Measurements from ENCODE around the gene HS6ST1.

HS6ST1 gene

DNA sequence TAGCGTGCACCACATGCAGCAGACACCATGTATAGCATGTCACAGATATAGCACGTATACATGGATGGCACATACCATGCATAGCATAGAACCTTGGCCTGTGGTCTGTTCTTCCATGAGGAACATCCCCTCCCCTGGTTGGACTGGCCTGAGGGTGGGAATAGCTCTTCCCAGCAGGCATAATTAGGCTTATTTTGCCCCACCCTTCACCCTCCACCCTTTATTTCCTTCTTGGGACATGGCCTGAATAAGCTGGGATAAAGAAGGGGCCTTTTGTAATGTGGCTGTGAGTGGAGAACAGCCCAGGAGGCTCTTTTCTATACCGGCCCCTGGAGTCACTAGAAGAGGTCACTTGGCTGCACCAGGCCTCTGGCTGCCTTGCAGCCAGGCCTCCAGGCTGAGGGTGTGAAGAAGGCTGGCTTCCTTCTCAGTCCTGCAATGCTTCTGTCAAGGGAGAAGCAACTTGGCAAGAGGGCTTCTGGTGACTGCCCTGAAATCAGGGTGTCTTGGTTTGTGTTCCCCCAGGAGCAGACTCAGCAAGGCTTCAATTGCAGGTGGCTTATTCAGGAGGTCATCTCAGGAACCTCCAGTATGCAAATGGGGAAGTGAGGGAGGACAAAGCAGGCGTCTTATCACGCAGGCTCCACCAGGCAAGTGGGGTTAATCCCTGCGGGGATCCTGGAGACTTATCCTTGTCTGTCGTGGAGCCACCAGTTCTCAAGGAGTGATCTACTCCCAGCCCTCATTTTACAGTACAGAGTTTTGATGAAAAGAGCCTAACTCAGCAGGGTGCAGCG, 68.2 kb downstream of the HS6ST1 start:
- DNase-seq (ENCODE audit: extremely low read depth in 1 of 2, low read depth in 1 of 2) = no peak

- no peak for DNase-seq (ENCODE audit: extremely low read depth in 1 of 2, low read depth in 1 of 2)
Measured at GRCh38 chr2:128249555-128249954, 69.1 kb downstream of the HS6ST1 start.

DNA sequence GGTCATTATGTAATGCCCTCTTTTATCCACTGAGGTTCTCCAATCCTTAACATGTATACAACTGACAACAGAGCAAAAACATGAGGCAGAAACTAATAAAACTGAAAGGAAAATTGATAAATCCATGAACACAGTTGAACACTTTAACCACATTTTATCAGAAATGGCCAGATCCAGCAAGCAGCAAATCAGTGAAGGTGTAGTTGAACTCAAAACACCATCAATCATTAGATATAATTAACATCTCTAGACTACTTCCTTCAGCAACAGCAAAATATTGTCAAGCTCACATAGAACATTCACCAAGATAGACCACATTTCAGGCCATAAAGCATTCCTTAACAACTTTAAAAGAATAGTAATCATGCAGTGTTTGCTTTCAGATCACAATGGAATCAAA, 72.9 kb downstream of the HS6ST1 start:
- DNase-seq (ENCODE audit: extremely low read depth in 1 of 2, low read depth in 1 of 2) = no peak

DNA sequence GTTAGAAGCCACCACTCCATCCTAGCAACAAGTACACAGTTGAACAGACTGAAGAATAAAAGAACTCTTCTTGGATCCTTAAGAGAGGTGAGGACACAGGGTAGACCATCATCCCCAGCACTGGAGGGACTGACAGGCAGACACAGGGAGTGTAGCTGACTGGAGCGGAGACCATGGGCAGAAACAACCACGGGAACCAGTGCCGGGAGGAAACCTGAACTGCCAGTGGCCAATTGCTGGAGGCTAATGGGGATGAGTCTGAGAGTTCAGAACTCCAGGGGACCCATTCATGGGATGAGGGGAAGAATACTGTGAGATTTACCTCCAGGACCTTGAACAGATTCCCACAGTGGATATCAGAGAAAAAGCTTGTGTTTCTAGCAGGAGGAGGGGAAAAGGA, 76.8 kb downstream of the HS6ST1 start:
- no peak for DNase-seq (ENCODE audit: extremely low read depth in 1 of 2, low read depth in 1 of 2)

GRCh38 chr2:128237911-128238697, 80.6 kb downstream of the HS6ST1 start:
- no peak for DNase-seq (ENCODE audit: extremely low read depth in 1 of 2, low read depth in 1 of 2)

- no peak for DNase-seq (ENCODE audit: extremely low read depth in 1 of 2, low read depth in 1 of 2)
Measured at GRCh38 chr2:128237081-128237534, 81.6 kb downstream of the HS6ST1 start.

DNA sequence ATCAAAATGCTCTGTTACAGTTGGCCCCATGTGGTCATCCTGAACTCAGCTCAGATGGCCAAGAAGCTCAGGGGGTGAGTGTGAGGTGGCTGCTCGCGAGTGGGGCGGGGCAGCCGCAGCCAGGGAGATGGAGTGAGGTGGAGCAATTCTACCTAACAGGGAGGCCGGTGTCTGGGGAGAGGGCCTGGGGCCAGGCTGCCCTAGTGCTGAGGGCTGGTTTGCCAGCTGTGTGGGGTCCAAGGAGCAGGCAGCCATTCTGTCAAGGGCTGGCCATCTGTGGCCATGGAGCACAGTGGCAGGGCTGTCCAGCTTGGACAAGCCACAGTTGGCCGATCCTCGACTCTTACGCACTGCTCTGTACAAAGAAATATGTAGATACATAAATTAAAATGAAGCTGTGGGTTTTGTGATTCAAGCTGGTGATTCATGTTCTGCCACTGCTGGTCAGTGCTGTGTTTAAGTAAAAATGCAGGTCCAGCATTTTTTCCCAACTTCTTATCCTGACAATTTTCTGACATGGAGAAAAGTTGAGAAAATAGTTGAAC, 82.1 kb downstream of the HS6ST1 start:
- no peak for DNase-seq (ENCODE audit: extremely low read depth in 1 of 2, low read depth in 1 of 2)

DNA sequence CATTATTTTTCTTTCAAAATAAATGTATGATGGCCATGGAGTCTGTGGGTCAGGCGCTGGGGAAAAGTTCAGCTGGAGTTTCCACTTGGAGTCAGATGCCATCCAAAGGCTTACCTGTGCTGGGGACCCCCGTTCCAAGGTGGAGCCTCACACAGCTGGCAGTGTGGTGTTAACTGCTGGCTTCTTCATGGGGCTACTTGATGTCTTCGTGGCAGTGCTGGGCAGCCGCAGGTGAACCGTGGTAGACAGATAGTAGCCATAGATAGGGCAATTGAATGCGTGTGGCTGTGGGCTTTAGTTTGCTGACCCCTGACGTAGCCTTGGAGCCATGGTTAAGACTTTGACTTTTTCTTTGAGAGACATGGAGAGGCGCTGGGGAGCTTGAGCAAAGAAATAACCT, 83.1 kb downstream of the HS6ST1 start:
- no peak for DNase-seq (ENCODE audit: extremely low read depth in 1 of 2, low read depth in 1 of 2)

GRCh38 chr2:128234613-128235012, 84.1 kb downstream of the HS6ST1 start:
- DNase-seq (ENCODE audit: extremely low read depth in 1 of 2, low read depth in 1 of 2) = no peak

DNA sequence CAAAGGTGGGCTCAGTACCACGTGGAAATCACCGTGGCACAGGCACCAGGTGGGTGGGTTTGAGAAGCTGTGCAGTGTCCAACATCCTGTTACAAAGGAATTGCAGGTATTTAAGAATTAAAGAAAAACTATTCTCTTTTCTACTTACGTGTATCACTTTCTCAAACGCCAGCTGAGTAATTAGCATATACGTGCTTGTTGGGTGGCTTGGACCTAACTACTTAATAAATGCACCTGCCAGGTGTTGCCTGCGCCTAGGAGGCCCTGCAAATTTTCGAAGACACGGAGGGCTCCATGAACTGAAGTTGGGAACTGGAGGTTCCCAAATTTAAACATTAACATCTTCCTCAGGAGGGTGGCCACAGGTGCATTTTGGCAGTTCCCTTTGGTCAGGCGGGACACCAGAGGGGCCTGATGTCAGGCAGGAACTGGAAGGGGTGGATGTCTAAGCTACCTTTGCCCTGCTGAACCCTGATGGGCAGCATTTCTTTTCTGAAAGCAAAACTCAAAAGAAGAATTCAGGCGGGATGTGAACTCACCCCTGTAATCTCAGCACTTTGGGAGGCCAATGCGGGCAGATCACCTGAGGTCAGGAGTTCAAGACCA, 84.8 kb downstream of the HS6ST1 start:
- DNase-seq (ENCODE audit: extremely low read depth in 1 of 2, low read depth in 1 of 2) = no peak

GRCh38 chr2:128232965-128233789, 85.5 kb downstream of the HS6ST1 start:
- DNase-seq (ENCODE audit: extremely low read depth in 1 of 2, low read depth in 1 of 2) = peak; percentile 52 to 79

DNA sequence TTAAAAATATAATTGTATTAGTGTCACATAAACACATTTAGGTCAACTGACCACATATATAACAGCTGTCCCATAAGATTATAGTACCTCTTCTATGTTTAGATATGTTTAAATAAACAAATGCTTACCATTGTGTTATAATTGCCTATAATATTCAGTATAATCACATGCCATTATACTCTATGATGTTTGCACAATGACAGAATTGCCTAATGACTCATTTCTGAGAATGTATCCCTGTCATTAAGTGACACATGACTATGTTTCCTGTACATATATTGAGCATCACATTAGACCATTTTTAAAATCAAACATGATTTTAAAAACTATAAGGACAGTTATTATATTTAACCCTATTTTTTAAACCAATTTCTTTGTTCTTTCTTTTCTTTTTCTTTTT, 89.8 kb downstream of the HS6ST1 start:
- no peak for DNase-seq (ENCODE audit: extremely low read depth in 1 of 2, low read depth in 1 of 2)

DNA sequence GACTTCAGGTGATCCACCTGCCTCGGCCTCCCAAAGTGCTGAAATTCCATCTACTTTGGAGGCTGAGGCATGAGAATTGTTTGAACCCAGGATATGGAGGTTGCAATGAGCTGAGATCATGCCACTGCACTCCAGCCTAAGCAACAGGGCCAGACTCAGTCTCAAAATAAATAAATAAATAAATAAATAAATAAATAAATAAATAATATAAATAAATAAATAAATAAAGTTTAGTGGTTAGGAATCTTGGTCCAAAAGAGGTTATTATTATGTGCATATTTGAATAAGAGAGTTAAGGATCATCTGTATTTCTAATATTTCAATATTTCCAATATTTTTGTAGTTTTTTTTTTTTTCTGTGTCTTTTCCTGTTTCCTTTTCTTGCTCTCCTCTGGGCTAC, 90.8 kb downstream of the HS6ST1 start:
- no peak for DNase-seq (ENCODE audit: extremely low read depth in 1 of 2, low read depth in 1 of 2)

- no peak for DNase-seq (ENCODE audit: extremely low read depth in 1 of 2, low read depth in 1 of 2)
Measured at GRCh38 chr2:128219891-128220290, 98.8 kb downstream of the HS6ST1 start.

GRCh38 chr2:128217671-128218070, 101.0 kb downstream of the HS6ST1 start:
- DNase-seq (ENCODE audit: extremely low read depth in 1 of 2, low read depth in 1 of 2) = no peak

DNA sequence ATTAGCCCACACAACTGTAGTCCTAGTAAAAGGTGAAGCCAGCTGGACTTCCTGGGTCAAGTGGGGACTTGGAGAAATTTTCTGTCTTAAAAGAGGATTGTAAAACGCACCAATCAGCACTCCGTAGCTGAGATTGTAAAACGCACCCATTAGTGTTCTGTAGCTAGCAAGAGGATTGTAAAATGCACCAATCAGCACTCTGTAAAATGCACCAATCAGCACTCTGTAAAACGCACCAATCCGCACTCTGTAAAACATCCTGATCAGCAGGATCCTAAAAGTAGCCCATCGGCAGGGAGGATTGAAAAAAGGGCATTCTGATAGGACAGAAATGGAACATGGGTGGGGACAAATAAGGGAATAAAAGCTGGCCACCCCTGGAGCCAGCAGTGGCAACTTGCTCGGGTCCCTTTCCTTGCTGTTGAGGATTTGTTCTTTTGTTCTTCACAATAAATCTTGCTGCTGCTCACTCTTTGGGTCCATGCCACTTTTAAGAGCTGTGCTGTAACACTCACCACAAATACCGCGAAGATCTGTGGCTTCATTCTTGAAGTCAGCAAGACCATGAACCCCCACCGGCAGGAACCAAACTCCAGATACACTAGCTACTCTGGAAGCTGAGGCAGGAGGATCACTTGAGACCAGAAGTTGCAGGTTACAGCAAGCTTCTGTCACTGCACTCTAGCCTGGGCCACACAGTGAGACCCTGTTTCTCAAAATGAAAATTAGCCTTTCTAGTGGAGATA, 102.6 kb downstream of the HS6ST1 start:
- no peak for DNase-seq (ENCODE audit: extremely low read depth in 1 of 2, low read depth in 1 of 2)

Data from activated CD8-positive, alpha-beta memory T cell treated with anti-CD3 and anti-CD28 coated beads for 1 hour (primary cell).